Stimulated activated CD8-positive, alpha-beta memory T cell treated with anti-CD3 and anti-CD28 coated beads, Interleukin-15, amount 100 ng/mL, for 48 hours (primary cell): ENCODE measurements around the gene AP4M1.

Experiments
- DNase-seq, 2 donors: peaks; one replicate each; pipeline ENCODE4 v3.0.0-alpha.2; 2020; ENCODE audit warnings: low read depth in 2 of 2

AP4M1 gene

GRCh38 chr7:100157334-100158228, 56.1 kb downstream of the AP4M1 start:
- no peak for DNase-seq
